HG02884 (cell line): ENCODE data around the gene RIPOR2.
"Not testable (repeated sequence)": the region's sequence is repeated elsewhere in the genome, so short reads cannot be mapped to it uniquely, and the experiment has no call there.

Experiments used
- ATAC-seq: cut with Tn5 transposase; IDR thresholded peaks from one replicate; pipeline ENCODE4 v1.9.1; 2021; ENCODE audit warnings: mild to moderate bottlenecking, moderate library complexity; ENCODE audit not compliant: unreplicated experiment

The RIPOR2 gene

DNA sequence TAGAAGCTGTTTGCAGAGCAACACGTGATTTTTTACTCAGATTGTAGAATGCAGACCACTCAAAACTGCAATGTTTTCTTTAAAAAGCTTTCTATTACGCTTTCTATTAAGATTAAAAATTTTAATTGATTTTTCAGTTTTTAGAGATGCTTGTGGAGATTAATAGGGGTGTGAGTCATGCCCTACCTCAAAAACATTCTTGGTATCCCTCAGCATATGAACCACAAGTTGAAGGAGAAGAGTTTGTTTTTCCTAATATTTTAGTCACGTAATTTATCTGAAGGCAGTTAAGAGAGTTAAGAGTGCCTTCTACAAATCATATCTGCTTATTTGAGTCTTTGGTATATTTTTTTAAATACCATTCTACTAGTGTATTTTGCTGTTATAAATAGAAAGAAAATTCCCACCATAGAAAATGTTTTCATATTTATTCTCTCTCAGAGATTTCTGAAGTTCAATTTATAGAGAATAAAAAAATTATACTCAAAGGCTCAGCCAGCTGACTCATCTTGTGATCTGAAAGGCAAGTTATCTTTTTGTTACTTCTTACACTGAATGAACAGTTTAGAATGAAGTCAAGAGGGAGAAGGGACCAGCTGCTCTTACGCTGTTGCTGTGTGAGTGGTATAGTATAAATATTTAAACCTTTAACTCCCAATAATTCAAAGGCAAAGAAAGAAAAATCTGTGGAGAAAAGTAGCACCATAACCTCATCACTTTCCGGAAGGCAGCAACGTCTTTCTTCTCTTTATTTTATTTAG is 7.6 kb downstream of the RIPOR2 start:
- ATAC-seq, result no peak

DNA sequence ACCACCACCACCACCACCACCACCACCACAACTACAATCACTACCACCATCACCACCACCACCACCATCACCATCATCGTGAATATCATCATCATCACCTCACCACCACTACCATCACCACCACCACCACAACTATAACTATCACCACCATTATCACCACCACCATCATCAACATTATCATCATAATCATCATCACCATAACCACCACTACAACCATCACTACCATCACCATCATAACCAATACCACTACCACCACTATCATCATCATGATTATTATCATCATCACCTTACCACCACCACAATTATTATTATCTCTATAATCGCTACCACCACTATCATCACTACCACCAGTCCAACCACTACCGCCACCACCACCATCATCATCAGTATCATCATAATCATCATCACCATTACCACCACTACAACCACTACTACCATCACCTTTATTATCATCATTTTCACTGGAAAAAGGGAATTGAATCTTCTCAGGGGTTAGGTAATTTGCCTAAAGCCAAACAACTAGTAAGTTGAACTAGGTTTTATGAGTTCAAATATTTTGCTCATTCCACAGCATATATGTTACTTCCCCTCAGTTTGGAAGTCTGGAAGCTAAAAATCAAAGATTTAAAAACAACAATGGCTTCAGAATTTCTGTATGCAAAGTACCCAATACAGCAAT is 8.3 kb downstream of the RIPOR2 start:
- no peak for ATAC-seq

DNA sequence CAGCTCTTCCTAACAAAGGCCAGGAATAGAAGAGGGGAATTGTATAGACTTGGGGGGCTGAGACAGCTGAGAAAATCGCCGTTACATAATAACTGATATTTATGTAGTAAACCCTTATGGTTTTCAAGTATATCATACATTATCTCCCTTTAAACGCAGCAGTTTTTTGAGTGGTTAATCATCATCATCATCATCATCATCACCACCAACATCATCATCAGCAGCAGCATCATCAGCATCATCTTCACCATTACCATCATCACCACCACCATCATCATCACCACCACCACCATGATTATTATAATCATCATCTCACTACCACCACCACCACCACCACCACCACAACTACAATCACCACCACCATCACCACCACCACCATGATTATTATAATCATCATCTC is 9.1 kb downstream of the RIPOR2 start:
- not testable (repeated sequence) for ATAC-seq

DNA sequence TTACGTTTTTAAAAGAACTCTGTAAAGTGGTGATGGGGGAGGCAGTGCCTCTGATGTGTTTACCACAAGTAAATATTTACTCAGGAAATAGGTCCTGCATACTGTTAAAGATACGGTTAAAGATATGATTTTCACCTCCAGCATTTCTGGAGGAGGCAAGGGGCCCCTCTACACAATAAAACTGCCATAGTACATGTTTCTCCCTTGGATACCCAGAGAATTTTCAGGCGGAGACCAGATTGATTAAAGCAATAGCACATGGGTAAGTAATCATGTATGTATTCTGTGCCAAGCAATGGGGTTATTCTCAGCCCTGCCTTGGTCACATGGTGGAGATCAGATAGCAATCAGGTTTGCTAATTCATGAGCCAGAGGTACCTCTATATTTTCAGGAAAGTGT is 9.6 kb downstream of the RIPOR2 start:
- no peak for ATAC-seq

DNA sequence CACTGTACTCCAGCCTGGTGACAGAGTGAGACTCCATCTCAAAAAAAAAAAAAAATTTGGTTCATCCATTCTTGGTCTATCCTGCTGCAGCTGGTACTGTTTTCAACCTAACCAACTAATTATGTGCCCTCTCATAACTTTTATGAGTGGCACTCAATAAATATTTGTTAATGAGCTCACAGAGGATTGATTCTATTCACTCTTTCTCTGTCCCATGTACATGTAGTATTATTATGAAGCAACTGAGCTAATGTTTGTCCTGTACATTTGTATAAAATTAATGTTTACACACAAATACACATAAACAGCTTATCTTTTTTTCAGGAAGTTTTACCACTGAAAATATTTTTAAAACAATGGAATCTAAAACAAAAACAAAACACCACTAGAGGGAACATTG is 10.1 kb downstream of the RIPOR2 start:
- no peak for ATAC-seq

DNA sequence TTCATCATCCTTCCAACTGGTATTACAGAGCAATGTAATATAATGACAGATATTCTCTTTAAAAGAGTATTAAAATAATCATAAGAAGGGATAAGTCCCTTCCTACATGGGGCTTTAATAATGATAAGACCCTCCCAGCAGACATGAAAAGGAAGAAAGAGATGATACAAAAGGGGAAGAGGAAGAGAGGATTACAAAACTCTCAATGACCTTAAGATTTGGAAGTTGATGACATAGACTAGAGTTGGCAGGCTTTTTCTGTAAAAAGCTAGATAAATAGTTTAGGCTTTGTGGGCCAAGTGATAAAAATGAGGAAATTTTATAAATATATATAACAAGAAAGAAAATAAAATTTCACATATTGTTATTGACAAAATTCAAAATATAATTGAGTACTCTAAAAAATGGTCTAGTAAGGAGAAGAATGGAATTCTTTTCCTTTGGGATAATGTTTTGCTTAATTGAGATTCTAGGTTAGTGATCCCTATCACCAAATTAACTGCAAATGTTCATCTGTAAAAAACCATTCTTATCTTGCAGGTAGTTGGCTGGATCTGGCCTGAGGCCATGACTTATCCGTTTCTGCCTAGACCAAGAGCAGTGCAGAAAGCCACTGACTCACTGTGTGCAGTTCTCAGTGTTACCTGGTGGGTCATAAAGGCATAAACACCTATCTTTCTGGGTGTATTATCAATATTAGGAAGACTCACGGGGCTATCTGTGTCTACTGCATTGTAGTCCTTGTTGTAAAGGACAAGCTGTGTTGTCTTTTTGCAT is 11.0 kb downstream of the RIPOR2 start:
- ATAC-seq, result no peak

DNA sequence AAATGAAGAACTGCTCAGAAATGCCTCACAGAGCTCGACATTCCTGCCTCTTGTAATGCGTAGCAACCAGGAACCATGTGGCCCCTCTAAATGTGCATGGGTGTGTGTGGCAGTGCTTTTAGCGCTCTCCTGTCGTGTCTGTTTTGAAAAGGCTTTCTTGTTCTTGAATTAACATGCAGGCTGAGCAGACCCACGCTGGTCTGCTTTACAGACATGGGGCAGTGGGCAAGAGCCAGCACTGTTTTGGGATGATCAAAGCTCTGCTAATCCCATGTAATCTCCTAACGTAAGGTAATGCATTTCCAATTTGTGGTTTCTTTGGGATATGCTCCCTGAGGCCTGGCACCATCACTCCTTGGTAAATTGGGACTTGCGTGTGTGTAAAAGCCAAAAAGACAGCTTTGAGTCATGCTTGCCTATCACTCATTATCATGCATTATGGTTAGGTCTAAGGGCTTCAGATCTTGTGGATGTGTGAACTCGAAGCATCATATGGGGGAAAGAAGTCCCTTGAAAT is 11.8 kb downstream of the RIPOR2 start:
- ATAC-seq, result no peak

DNA sequence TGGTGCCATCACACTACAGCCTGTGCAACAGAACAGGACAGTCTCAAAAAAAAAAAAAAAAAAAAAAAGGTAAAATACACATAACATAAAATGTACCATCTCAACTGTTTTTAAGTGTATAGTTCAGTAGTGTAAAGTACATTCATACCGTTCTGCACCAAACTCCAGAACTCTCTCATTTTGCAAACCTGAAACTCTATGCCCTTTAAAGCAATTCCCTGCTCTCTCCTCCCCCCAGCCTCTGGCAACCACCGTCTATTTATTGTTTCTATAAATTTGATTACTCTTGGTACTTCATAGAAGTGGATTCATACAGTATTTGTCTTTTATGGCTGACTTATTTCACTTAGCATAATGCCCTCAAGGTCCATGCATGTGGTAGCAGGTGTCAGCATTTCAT is 12.9 kb downstream of the RIPOR2 start:
- ATAC-seq, result no peak

DNA sequence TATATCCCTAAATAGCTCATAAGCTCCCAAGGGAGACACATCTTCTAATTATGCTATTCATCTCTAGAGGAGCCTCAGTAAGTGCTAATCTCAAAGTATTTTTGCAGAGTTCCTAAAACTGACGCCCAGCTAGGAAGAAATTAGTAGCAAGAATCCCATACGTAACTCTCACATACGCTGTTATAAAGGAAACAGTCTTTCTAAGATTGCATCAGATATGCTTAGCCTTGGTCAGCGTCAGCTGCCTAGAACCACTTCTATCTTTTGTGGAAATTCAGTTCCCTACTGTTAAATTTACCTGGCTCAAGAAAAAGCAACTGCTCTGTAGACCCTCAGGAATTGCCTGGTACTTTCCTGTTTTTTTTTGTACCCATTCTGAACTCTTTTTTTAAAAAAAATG is 13.6 kb downstream of the RIPOR2 start:
- ATAC-seq, result no peak

DNA sequence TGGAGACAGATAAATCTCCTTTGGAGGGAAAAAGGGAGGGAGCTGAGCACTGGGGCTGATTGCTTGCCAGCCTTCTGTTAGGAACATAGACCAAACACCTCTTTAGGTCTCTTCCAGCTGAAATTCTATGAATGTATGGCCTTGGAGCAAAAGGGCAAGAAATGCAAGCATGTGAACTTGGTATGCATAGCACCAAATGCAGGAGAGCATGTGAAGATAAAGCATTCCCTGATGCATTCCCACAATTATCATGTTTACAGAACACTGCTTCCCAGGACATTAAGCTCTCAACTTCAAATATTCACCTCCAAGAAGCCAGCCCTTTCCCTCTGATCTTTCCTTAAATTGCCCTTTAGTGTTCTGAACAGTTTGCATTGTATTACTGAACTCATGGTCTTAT is 15.6 kb downstream of the RIPOR2 start:
- ATAC-seq, result no peak

DNA sequence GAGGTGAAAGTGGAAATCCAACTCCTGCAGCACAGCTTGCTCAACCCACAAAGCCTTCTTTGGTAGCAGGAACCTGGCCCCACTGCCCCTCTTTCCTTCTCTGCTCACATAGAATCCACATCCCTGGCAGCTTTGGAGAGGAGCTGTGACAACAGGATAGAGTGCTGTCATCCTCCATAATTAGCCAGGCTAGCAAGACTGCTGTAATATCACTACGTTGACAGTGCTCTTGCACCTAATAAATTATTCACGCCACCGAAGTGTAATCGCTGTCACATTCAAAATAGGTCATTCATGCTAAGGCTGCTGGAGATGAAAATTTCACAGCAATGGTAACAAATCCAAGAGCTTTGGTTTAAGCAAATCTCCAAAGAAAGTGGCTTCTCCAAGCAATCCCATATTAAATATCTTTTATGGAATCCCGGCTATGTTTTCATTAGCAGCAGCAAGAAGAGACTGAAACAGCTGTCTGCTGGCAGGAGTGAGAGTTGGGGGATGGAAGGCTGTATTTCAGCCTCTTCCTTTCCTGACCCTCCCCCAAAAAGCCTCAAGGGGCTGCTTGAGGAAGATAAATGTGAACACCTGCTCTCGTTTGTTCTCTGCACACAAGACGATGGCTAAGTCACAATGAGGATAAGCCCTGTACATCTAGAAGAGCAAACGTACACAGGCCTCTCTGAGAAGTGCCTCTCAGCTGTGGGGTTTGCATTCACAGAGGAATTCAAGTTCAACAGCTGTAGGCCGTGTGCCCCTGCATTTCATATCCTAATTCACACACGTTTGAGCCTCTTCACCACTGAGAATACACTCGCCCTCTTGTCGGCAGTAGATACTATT is 16.5 kb downstream of the RIPOR2 start:
- ATAC-seq, result no peak

DNA sequence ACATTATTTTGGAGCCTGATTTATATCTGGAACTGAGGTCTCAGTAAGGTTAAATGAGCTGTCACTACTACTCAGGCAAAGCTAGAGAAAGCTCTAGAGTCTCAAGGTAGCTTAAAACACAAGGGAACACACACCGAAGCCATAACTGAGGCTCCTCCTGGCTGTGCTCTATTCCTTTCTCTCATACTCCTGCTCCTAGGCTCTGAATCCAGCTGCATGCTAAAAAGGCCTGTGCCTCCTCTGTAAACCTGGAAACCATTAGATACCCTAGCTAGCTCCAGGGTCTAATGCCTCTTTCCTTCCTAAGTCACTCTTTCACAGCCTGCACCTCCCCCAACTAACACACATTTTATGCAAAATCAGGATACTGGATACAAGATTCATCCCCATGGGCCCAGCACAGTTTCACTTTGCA is 17.1 kb downstream of the RIPOR2 start:
- ATAC-seq, result no peak

DNA sequence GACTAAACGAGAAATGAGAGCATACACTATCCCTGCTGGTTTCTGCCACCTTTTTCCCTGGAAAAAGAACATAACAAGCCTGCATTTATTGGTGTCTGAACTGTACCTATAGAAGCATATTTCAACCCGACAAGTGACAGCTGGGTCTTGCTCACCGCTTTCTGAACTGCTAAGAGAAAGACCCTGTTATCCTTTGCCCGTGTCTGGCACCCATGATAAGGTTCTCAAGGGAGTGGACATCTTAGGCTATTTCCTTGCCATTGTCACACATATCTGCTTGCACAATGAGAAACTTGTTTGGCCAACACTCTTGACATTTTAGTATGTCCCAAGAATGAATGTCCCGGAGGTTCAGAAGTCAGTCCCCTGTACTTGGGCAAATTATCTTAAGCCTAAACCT is 19.3 kb downstream of the RIPOR2 start:
- ATAC-seq, result no peak

DNA sequence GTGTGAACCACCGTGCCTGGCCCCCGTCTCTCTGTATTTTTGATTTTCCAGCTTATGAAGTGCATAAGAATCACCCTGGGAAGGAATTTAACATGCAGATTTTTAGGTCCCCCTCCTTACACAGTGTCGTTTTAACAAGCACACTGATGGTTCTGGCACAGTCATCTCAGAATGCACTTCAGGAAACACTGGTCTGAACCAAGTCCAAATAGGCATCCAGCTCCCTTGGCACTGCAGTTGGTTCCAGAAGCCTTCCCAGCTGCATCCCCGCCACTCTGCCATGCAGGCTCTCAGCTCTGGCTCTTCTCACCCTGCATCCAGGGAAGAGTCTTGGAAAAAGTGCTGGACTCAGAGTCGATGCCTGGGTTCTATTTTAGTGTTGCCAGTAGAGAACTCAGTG is 20.1 kb downstream of the RIPOR2 start:
- ATAC-seq, result no peak

DNA sequence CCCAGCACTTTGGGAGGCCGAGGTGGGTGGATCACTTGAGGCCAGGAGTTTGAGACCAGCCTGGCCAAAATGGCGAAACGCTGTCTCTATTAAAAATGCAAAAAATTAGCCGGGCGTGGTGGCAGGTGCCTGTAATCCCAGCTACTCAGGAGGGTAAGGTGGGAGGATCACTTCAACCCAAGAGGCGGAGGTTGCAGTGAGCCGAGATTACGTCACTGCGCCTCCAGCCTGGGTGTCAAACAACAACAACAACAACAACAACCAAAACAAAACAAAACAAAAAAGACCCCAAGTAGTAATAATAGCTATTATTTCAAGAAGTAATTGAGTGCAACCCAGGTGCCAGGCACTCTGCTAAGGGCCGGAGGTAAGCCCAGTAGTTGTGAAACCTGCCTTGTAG is 21.7 kb downstream of the RIPOR2 start:
- ATAC-seq, result not testable (repeated sequence)

DNA sequence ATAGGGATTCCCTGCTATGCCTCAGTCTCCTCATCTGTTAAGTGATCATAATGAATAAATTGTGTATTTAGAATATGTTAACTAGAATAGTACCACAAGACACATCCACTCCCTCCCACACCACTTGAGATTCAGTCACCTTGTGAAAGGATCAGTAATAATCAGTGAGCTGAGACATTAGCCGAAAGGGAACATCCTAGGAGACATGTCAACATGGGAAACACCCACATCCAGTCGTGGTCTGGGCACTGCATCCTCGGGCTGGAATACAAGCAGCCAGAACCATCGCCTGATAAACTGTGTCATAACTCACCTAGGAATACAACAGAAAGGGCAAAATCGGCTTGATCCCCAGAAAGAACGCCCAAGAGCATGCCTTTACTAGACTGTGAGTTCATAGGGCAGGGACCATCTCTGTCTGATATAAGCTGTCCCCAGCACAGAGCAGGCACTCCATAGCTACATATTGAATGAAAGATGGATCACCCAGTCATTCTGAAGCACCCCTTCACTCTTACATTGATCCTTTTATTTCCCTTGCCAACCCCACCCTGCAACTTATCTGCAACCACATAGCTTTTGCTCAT is 23.9 kb downstream of the RIPOR2 start:
- no peak for ATAC-seq

DNA sequence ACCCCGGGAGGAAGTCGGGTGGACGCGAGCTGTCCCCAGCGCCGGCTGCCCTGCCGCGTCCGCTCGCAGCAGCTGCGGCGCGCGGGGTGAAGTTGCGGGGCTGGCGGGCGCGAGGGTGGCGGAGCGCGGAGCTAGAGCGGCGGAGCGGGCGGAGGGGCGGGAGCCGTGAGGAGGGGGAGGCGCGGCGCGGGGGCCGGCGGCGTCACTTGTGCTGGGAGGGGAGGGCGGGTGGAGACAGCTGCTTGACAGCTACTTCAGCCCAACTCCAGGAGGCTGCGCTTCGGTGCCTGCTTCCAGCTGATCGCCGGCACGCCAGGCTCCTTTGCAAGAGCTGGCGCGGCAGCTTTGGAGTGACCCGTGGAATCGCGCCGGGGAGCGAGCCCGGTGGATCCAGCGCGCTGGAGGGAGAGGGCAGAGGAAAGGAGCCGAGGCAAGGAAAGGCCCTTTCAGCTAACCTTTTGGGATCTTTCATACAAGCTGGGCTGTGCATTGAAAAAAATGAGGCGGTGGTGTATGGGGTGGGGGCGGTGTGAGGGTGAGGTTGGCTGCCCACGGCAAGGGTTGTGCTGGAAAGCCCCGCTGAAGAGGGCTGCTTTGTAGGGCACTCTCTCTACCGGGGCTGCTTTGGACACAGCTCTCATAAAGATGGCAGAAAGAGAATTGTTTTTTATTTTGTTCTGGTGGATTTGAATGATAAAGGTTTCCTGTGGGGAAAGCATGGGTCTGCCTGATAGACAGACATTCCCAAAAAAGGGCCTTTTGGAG is 24.6 kb downstream of the RIPOR2 start:
- ATAC-seq, result peak; percentile 17

DNA sequence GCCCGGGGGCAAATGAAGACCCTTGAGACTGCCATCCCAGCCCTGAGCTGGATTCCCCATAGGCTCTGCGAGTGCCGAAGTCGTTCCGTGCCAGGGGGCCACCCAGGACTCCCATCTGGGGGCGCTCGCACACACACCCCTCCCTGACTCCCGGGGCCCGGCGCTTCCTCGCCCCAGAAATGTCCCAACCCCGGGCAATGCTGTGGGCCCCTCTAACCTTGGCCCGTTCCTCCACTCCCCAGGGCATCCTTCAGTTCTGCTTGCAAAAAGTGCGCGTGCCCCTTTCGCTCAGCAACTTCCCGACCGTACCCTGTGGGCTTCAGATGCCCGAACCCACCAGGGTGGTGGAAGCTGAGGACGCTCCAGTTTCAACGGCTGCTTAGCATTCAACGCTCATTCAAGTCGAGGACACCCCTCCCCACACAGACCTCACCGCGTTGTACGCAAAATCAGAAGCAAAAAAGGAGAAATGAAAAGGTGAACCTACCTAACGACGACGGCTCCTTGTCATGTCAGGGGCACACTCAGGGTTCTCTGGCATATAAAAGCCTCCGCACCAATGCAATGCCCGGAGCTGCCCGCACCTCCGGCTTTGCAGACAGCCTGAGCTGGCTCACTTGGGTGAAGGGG is 25.3 kb downstream of the RIPOR2 start:
- ATAC-seq, result peak; percentile 56
